ENCODE data around the gene TMEM167A. TPM values are rescaled to one million over a fixed set of nuclear protein-coding genes. Genes with fewer than 3 reads are reported as not detected.

TMEM167A gene
- total and polyA plus RNA-seq, 2 of the 8 experiments (the other 6 are each of a cell fraction or from before 2014, with no cell fraction given) = 50.6 to 178 TPM

GRCh38 chr5:83102364-83102980 is 25.3 kb upstream of the TMEM167A start:
- CTCF ChIA-PET (ENCODE audit: partially characterized antibody) = interaction anchor here (1.0 kb wide), 1 partner anchor 28 kb away, joined by 3 read pairs; no protein-coding TSS in a partner anchor
- Histone ChIP-seq H3K23ac (ENCODE audit: insufficient read length) (no peak overlapping the region), H4K20me1 (replicated peaks in 1 of 2; ENCODE audit: control insufficient read depth in 1 of 2, insufficient read depth in 2 of 2, low read length in 2 of 2) (no peaks in the 10 kb centered on the region), H3K56ac (replicated peaks; ENCODE audit: insufficient read length, low read depth, low read length) (no peak overlapping the region), H3K36me3 (ENCODE audit: control insufficient read depth in 2 of 4, insufficient read depth in 4 of 4, low read length in 3 of 4) (no peaks in the 10 kb centered on the region), H3K79me2 (ENCODE audit: control insufficient read depth in 1 of 2, insufficient read depth in 2 of 2, low read length in 2 of 2) (no peaks in the 10 kb centered on the region), H3K4me2 (ENCODE audit: insufficient read depth in 1 of 2, low read depth in 2 of 2, low read length in 2 of 2) (no peak overlapping the region), H4K8ac (ENCODE audit: extremely low read depth, insufficient read depth, low read length) (no peak overlapping the region), H3K79me1 (ENCODE audit: low read depth, low read length) (no peaks in the 10 kb centered on the region), H3K27ac (ENCODE audit: low read depth, low read length) (no peak overlapping the region), H3K23me2 (ENCODE audit: low read depth, low read length) (no peaks in the 10 kb centered on the region), H2BK5ac (ENCODE audit: low read depth, low read length) (no peak overlapping the region), H3K9ac (replicated peaks in 1 of 4; ENCODE audit: extremely low read depth in 1 of 4, low read depth in 3 of 4, low read length in 3 of 4) (no peak overlapping the region), H3K18ac (ENCODE audit: extremely low read depth, low read length) (no peak overlapping the region), H3K4ac (replicated peaks; ENCODE audit: insufficient read length, low read depth, low read length) (no peak overlapping the region), H2AK5ac (ENCODE audit: low read depth, low read length) (no peak overlapping the region), H2BK12ac (ENCODE audit: low read depth, low read length) (no peak overlapping the region), H2AFZ (ENCODE audit: low read length) (no peak overlapping the region), H3K4me3 (ENCODE audit: extremely low read depth in 1 of 4, insufficient read depth in 2 of 4, low read depth in 3 of 4, low read length in 4 of 4) (no peak overlapping the region), H3K9me3 (ENCODE audit: insufficient read depth in 2 of 2, low read depth in 1 of 2, low read length in 1 of 2) (no peaks in the 10 kb centered on the region), H2BK120ac (replicated peaks; ENCODE audit: low read depth, low read length) (no peak overlapping the region), H2BK20ac (ENCODE audit: low read length) (no peak overlapping the region), H3K4me1 (replicated peaks in 1 of 4; ENCODE audit: control insufficient read depth in 3 of 4, insufficient read depth in 4 of 4, low read length in 3 of 4) (peaks cover 0 to 3% (median 0%) of the 10 kb centered on the region in 4 experiments; a peak in 1 of 7 replicates), H3K14ac (ENCODE audit: insufficient read length) (no peak overlapping the region), H3K27me3 (replicated peaks in 1 of 4; ENCODE audit: control insufficient read depth in 3 of 4, extremely low read depth in 1 of 4, insufficient read depth in 3 of 4, low read length in 3 of 4) (no peaks in the 10 kb centered on the region), H4K91ac (replicated peaks; ENCODE audit: insufficient read length, low read length) (no peak overlapping the region), H2BK15ac (ENCODE audit: low read length) (no peak overlapping the region), H4K5ac (ENCODE audit: insufficient read length, low read depth, low read length) (no peak overlapping the region)
- DNase-seq (ENCODE audit: low read depth in 1 of 2, low spot score in 2 of 2) = no peak
- FAIRE-seq = no peak
- POLR2A ChIA-PET (ENCODE audit: partially characterized antibody) = no interaction called here
- no peak for TF ChIP-seq KDM5A (IDR thresholded peaks at IDR 0.05; ENCODE audit: low read length)
- no peak for TF ChIP-seq JUN (IDR thresholded peaks at IDR 0.05; ENCODE audit: low read depth, low read length)
- TF ChIP-seq MAX (IDR thresholded peaks at IDR 0.05) = no peak
- no peak for TF ChIP-seq TEAD4 (IDR thresholded peaks at IDR 0.05; ENCODE audit: low read depth, low read length)
- no peak for TF ChIP-seq ATF2 (IDR thresholded peaks at IDR 0.05; ENCODE audit: low read length)
- no peak for TF ChIP-seq POLR2A (IDR thresholded peaks at IDR 0.05; ENCODE audit: control extremely low read depth in 1 of 2, low read depth in 2 of 2, low read length in 2 of 2)
- no peak for TF ChIP-seq TBP (IDR thresholded peaks at IDR 0.05; ENCODE audit: low read depth, low read length)
- no peak for TF ChIP-seq BRCA1 (IDR thresholded peaks at IDR 0.05; ENCODE audit: low read depth, low read length)
- no peak for TF ChIP-seq TCF12 (IDR thresholded peaks at IDR 0.05; ENCODE audit: low read depth, low read length)
- no peak for TF ChIP-seq CREB1 (IDR thresholded peaks at IDR 0.05)
- no peak for TF ChIP-seq CTCF (IDR thresholded peaks at IDR 0.05; ENCODE audit: control extremely low read depth in 1 of 3, insufficient read depth in 1 of 3, low read depth in 1 of 3, low read length in 3 of 3)

All from H1 (cell line).